Neural cell (in vitro differentiated cells): ENCODE data around the gene PPFIA4.

Experiments used
- MXI1 ChIP-seq: fragments of 450-650 bp; conservative IDR thresholded peaks from 2 replicates; pipeline ENCODE4 v1.6.1; 2014; ENCODE audit warnings: antibody characterized with exemption, mild to moderate bottlenecking; ENCODE audit not compliant: poor library complexity, severe bottlenecking
- TF ChIP-seq, protein P1 (sequence below): fragments of 450-650 bp; IDR thresholded peaks from 2 replicates; pipeline ENCODE4 v1.5.1; 2014; ENCODE audit warnings: antibody characterized with exemption, mild to moderate bottlenecking, moderate library complexity; ENCODE audit not compliant: poor library complexity, severe bottlenecking
- TF ChIP-seq, protein P2 (sequence below): IDR thresholded peaks from 2 replicates; pipeline ENCODE4 v1.6.1; 2012; ENCODE audit warnings: borderline replicate concordance

DNA sequence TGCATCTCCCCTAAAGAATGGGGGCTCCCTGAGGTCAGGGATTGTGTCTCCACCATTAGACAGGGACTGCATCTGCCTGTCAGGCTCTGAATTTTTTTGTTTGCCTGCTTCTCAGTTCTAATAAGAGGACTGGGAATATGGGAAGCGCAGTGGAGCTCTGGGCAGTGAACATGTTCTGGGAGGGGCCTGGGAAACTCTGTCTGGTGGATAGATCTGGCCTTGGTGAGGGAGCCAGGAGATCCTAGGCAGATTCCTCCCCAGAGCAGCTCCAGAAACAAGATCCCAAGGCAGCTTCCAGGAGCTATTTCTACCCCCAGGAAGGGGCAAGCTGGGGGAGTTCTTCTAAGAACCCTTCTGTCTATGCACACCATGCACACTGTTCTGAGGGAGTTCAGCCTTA is 72.2 kb downstream of the PPFIA4 start:
- TF ChIP-seq, protein P1, sequence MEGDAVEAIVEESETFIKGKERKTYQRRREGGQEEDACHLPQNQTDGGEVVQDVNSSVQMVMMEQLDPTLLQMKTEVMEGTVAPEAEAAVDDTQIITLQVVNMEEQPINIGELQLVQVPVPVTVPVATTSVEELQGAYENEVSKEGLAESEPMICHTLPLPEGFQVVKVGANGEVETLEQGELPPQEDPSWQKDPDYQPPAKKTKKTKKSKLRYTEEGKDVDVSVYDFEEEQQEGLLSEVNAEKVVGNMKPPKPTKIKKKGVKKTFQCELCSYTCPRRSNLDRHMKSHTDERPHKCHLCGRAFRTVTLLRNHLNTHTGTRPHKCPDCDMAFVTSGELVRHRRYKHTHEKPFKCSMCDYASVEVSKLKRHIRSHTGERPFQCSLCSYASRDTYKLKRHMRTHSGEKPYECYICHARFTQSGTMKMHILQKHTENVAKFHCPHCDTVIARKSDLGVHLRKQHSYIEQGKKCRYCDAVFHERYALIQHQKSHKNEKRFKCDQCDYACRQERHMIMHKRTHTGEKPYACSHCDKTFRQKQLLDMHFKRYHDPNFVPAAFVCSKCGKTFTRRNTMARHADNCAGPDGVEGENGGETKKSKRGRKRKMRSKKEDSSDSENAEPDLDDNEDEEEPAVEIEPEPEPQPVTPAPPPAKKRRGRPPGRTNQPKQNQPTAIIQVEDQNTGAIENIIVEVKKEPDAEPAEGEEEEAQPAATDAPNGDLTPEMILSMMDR: no peak
- TF ChIP-seq MXI1: no peak
- TF ChIP-seq, protein P2, sequence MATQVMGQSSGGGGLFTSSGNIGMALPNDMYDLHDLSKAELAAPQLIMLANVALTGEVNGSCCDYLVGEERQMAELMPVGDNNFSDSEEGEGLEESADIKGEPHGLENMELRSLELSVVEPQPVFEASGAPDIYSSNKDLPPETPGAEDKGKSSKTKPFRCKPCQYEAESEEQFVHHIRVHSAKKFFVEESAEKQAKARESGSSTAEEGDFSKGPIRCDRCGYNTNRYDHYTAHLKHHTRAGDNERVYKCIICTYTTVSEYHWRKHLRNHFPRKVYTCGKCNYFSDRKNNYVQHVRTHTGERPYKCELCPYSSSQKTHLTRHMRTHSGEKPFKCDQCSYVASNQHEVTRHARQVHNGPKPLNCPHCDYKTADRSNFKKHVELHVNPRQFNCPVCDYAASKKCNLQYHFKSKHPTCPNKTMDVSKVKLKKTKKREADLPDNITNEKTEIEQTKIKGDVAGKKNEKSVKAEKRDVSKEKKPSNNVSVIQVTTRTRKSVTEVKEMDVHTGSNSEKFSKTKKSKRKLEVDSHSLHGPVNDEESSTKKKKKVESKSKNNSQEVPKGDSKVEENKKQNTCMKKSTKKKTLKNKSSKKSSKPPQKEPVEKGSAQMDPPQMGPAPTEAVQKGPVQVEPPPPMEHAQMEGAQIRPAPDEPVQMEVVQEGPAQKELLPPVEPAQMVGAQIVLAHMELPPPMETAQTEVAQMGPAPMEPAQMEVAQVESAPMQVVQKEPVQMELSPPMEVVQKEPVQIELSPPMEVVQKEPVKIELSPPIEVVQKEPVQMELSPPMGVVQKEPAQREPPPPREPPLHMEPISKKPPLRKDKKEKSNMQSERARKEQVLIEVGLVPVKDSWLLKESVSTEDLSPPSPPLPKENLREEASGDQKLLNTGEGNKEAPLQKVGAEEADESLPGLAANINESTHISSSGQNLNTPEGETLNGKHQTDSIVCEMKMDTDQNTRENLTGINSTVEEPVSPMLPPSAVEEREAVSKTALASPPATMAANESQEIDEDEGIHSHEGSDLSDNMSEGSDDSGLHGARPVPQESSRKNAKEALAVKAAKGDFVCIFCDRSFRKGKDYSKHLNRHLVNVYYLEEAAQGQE: no peak
